Stimulated activated naive CD4-positive, alpha-beta T cell treated with Interleukin-2 at 50 U/mL for 16 hours (primary cell): ENCODE results near the gene CDNF.
"Not testable (repeated sequence)": the region's sequence is repeated elsewhere in the genome, so short reads cannot be mapped to it uniquely, and the experiment has no call there.

Experiments used
- DNase-seq: peaks from one replicate; lab custom pipeline; 2025; lab: John Stamatoyannopoulos, UW

CDNF gene

GRCh38 chr10:14837757-14838581 lies at the start of gene CDNF, which contains the start of the genes HSPA14 and MSANTD7:
TSS of gene CDNF (minus strand) at chr10:14838037. CDS start at chr10:14837946, 91 bp downstream.
TSS of gene HSPA14 (plus strand) at chr10:14838306. CDS start at chr10:14838403, 97 bp downstream.
TSS of gene MSANTD7 (plus strand) at chr10:14838306. CDS start at chr10:14842285, 3,979 bp downstream.
- peak; percentile 97 for DNase-seq

GRCh38 chr10:14884082-14884481 lies 46.2 kb upstream of the CDNF start:
- DNase-seq = no peak

- no peak for DNase-seq
Observed at GRCh38 chr10:14880229-14880628, 42.4 kb upstream of the CDNF start.

- DNase-seq = no peak
Observed at GRCh38 chr10:14879928-14880193, 42.0 kb upstream of the CDNF start.

- DNase-seq = peak; percentile 31
Observed at GRCh38 chr10:14879124-14879927, 41.5 kb upstream of the CDNF start.

GRCh38 chr10:14878266-14879123 lies 40.7 kb upstream of the CDNF start, which contains the start of gene SUV39H2:
TSS of gene SUV39H2 (plus strand) at chr10:14878866. CDS start at chr10:14878889, 23 bp downstream.
- DNase-seq = peak; percentile 89

GRCh38 chr10:14876764-14877163 lies 38.9 kb upstream of the CDNF start:
- DNase-seq = no peak

GRCh38 chr10:14875941-14876340 lies 38.1 kb upstream of the CDNF start:
- DNase-seq = no peak

- no peak for DNase-seq
Observed at GRCh38 chr10:14873090-14873760, 35.4 kb upstream of the CDNF start.

GRCh38 chr10:14864871-14865270 lies 27.0 kb upstream of the CDNF start:
- DNase-seq = not testable (repeated sequence)

- DNase-seq = not testable (repeated sequence)
Observed at GRCh38 chr10:14864466-14864865, 26.6 kb upstream of the CDNF start.

- DNase-seq = no peak
Observed at GRCh38 chr10:14860791-14861190, 23.0 kb upstream of the CDNF start.

GRCh38 chr10:14859775-14860174 lies 21.9 kb upstream of the CDNF start:
- no peak for DNase-seq

GRCh38 chr10:14859043-14859442 lies 21.2 kb upstream of the CDNF start:
- no peak for DNase-seq

- no peak for DNase-seq
Observed at GRCh38 chr10:14858338-14858960, 20.6 kb upstream of the CDNF start.

GRCh38 chr10:14855453-14855852 lies 17.6 kb upstream of the CDNF start:
- DNase-seq = no peak

GRCh38 chr10:14852236-14852635 lies 14.4 kb upstream of the CDNF start:
- DNase-seq = no peak

- no peak for DNase-seq
Observed at GRCh38 chr10:14844948-14845347, 7.1 kb upstream of the CDNF start.

GRCh38 chr10:14843327-14843988 lies 5.6 kb upstream of the CDNF start:
- DNase-seq = no peak

- DNase-seq = no peak
Observed at GRCh38 chr10:14840178-14840577, 2.3 kb upstream of the CDNF start.
